GM18526 (cell line): ENCODE results near the gene PTPRN2.

Experiments used
- POLR2A ChIP-seq: IDR thresholded peaks from 3 replicates; pipeline ENCODE4 v1.6.1; 2011; ENCODE audit not compliant: insufficient read length; ENCODE audit errors: extremely low read depth

The PTPRN2 gene

GRCh38 chr7:157767506-157768197, 820.0 kb downstream of the PTPRN2 start:
- TF ChIP-seq POLR2A: no peak

GRCh38 chr7:157766098-157766497, 821.5 kb downstream of the PTPRN2 start:
- no peak for TF ChIP-seq POLR2A

- TF ChIP-seq POLR2A: no peak
Observed at GRCh38 chr7:157764946-157765537, 822.6 kb downstream of the PTPRN2 start.

- no peak for TF ChIP-seq POLR2A
Observed at GRCh38 chr7:157764193-157764592, 823.4 kb downstream of the PTPRN2 start.

GRCh38 chr7:157763279-157764000, 824.2 kb downstream of the PTPRN2 start:
- no peak for TF ChIP-seq POLR2A

GRCh38 chr7:157762824-157763223, 824.8 kb downstream of the PTPRN2 start:
- TF ChIP-seq POLR2A: no peak

GRCh38 chr7:157760004-157760730, 827.5 kb downstream of the PTPRN2 start:
- no peak for TF ChIP-seq POLR2A

GRCh38 chr7:157759246-157759805, 828.3 kb downstream of the PTPRN2 start:
- no peak for TF ChIP-seq POLR2A

- TF ChIP-seq POLR2A: no peak
Observed at GRCh38 chr7:157758468-157759245, 829.0 kb downstream of the PTPRN2 start.

- TF ChIP-seq POLR2A: no peak
Observed at GRCh38 chr7:157757776-157758467, 829.7 kb downstream of the PTPRN2 start.

GRCh38 chr7:157757211-157757610, 830.4 kb downstream of the PTPRN2 start:
- no peak for TF ChIP-seq POLR2A

GRCh38 chr7:157755741-157756140, 831.9 kb downstream of the PTPRN2 start:
- no peak for TF ChIP-seq POLR2A

GRCh38 chr7:157754416-157754790, 833.2 kb downstream of the PTPRN2 start:
- no peak for TF ChIP-seq POLR2A

- TF ChIP-seq POLR2A: no peak
Observed at GRCh38 chr7:157753713-157754415, 833.8 kb downstream of the PTPRN2 start.

GRCh38 chr7:157752832-157753291, 834.8 kb downstream of the PTPRN2 start:
- no peak for TF ChIP-seq POLR2A
